T-cell (primary cell): ENCODE data around the gene BEAN1. TPM values are rescaled to one million over a fixed set of nuclear protein-coding genes. Genes with fewer than 3 reads are reported as not detected.

Experiments used
- ATAC-seq, 4 experiments: fragments of 200-7000 bp in 3 of 4; fragments of 150-1000 bp in 1 of 4; cut with Tn5 transposase; replicated peaks in 1 of 4; 1 replicate in 3 of 4; 2 replicates in 1 of 4; pipeline ENCODE4 v1.10.0; 2021; ENCODE audit warnings: moderate library complexity in 3 of 4, mild to moderate bottlenecking in 2 of 4, moderate number of reproducible peaks in 1 of 4
- CTCF ChIA-PET, 2 donors: fragments of 300-600 bp; sonication (Branson Sonifier 250); formaldehyde crosslinking; loops; one replicate each; lab custom pipeline; 2022; ENCODE audit warnings: antibody characterized with exemption in 2 of 2; lab: Charles Lee
- POLR2A ChIA-PET, 2 donors: fragments of 300-600 bp; sonication (Branson Sonifier 250); formaldehyde crosslinking; loops; one replicate each; lab custom pipeline; 2022; ENCODE audit warnings: antibody characterized with exemption in 2 of 2; lab: Charles Lee
- DNase-seq, 35 experiments: peaks; one replicate each; pipeline versions ENCODE4 v3.0.0 to v3.0.0-alpha.2; 2013 to 2023
- H3K27ac ChIP-seq: one replicate; pipeline ENCODE4 v1.5.1; 2013; ENCODE audit warnings: low read length
- H3K27me3 ChIP-seq, 2 experiments: replicated peaks in 1 of 2; 1 replicate in 1 of 2; 2 replicates in 1 of 2; pipeline versions ENCODE4 v1.6.1 to v1.7.0; 2013; ENCODE audit warnings: low read length in 1 of 2, mixed read lengths in 1 of 2; ENCODE audit not compliant: control insufficient read depth in 2 of 2, insufficient read depth in 2 of 2; ENCODE audit errors: extremely low read depth in 1 of 2
- H3K36me3 ChIP-seq, 2 donors: 1 replicate in 1 of 2; 2 replicates in 1 of 2; pipeline versions ENCODE4 v1.6.1 to v1.7.0; 2013; ENCODE audit warnings: low read length in 1 of 2; ENCODE audit not compliant: control insufficient read depth in 2 of 2, insufficient read depth in 1 of 2; ENCODE audit errors: extremely low read depth in 1 of 2
- H3K4me1 ChIP-seq, 2 experiments: 1 replicate in 1 of 2; 2 replicates in 1 of 2; pipeline versions ENCODE4 v1.6.1 to v1.7.0; 2013; ENCODE audit warnings: low read length in 2 of 2, mixed read lengths in 1 of 2; ENCODE audit not compliant: insufficient read depth in 2 of 2, control insufficient read depth in 1 of 2; ENCODE audit errors: extremely low read depth in 1 of 2
- H3K4me3 ChIP-seq, 2 donors: 1 replicate in 1 of 2; 2 replicates in 1 of 2; pipeline versions ENCODE4 v1.5.1 to v1.7.0; 2013; ENCODE audit warnings: mild to moderate bottlenecking in 2 of 2, low read length in 1 of 2, moderate library complexity in 1 of 2; ENCODE audit not compliant: control insufficient read depth in 1 of 2; ENCODE audit errors: extremely low read depth in 1 of 2
- H3K9me3 ChIP-seq: 2 replicates; pipeline ENCODE4 v1.7.0; 2013
- H3K27ac Mint-ChIP-seq, 2 donors: one replicate each; pipeline ENCODE4 v1.8.0; 2020 to 2021; ENCODE audit warnings: mild to moderate bottlenecking in 2 of 2, mixed read lengths in 2 of 2
- H3K27me3 Mint-ChIP-seq, 2 donors: one replicate each; pipeline ENCODE4 v1.8.0; 2021 to 2022; ENCODE audit warnings: mixed read lengths in 2 of 2
- H3K36me3 Mint-ChIP-seq: one replicate; pipeline ENCODE4 v1.8.0; 2021; ENCODE audit warnings: mixed read lengths
- H3K4me1 Mint-ChIP-seq, 3 donors: one replicate each; pipeline ENCODE4 v1.8.0; 2020 to 2022; ENCODE audit warnings: mixed read lengths in 3 of 3, mild to moderate bottlenecking in 1 of 3
- H3K4me3 Mint-ChIP-seq, 3 donors: one replicate each; pipeline ENCODE4 v1.8.0; 2020 to 2022; ENCODE audit warnings: mild to moderate bottlenecking in 3 of 3, mixed read lengths in 3 of 3, moderate library complexity in 3 of 3
- H3K9me3 Mint-ChIP-seq, 3 donors: one replicate each; pipeline ENCODE4 v1.8.0; 2020 to 2022; ENCODE audit warnings: mixed read lengths in 3 of 3
- WGBS: methylation state at CpG from one replicate; pipeline ENCODE4 v1.1.5; 2013; ENCODE audit warnings: missing lambda C conversion rate; ENCODE audit not compliant: insufficient coverage; 5-methylcytosine and 5-hydroxymethylcytosine counted together
- total RNA-seq, 35 experiments: library from RNA in 6 of 35; stranded (reverse) in 6 of 35; fragments of 120-200 nt in 1 of 35; gene quantifications; one replicate each; pipeline versions ENCODE4 v1.2.1 to v1.2.4 and lab custom pipeline; 2013 to 2026

BEAN1 gene
- total RNA-seq, 5 donors from 2014 or later (not counting 1 experiment from before 2014, with no cell fraction given): not detected

GRCh38 chr16:66487580-66488275 is 60.6 kb downstream of the BEAN1 start:
- Histone ChIP-seq H3K36me3 (no peaks in the 10 kb centered on the region), H3K9me3 (no peaks in the 10 kb centered on the region), H3K27me3 (peaks cover 0 to 7% of the 10 kb centered on the region in 2 experiments), H3K4me1 (peaks cover 0 to 11% of the 10 kb centered on the region in 2 experiments), H3K27ac (no peak overlapping the region), H3K4me3 (no peak overlapping the region)
- peaks cover 10 to 15% (median 11%) of the 10 kb centered on the region in 3 donors for H3K4me1 Mint-ChIP-seq
- CTCF ChIA-PET: interaction anchor here (0.6 to 1.4 kb wide), 3 partner anchors 11 to 180 kb away, joined by 4 to 7 read pairs (median 5); no protein-coding TSS in a partner anchor
- no peaks in the 10 kb centered on the region for H3K27me3 Mint-ChIP-seq
- no peak overlapping the region for H3K27ac Mint-ChIP-seq
- no peak overlapping the region for H3K4me3 Mint-ChIP-seq
- no peaks in the 10 kb centered on the region for H3K36me3 Mint-ChIP-seq
- 60% methylated on average over 1 of the region's 5 CpGs for WGBS
- ATAC-seq: no peak
- H3K9me3 Mint-ChIP-seq: no peaks in the 10 kb centered on the region
- peak in 1 of 35 experiments; percentile 7 for DNase-seq
- POLR2A ChIA-PET: no interaction called here

GRCh38 chr16:66488505-66488904 is 61.4 kb downstream of the BEAN1 start:
- ATAC-seq (no peak), DNase-seq (no peak)
- H3K4me3 ChIP-seq: no peak overlapping the region
- Mint-ChIP-seq H3K4me1 (peaks cover 7 to 9% (median 8%) of the 10 kb centered on the region in 3 donors), H3K36me3 (no peaks in the 10 kb centered on the region), H3K27me3 (no peaks in the 10 kb centered on the region), H3K9me3 (no peaks in the 10 kb centered on the region), H3K27ac (no peak overlapping the region), H3K4me3 (no peak overlapping the region)
- ChIA-PET CTCF (interaction anchor here (0.6 to 1.4 kb wide), 3 partner anchors 12 to 179 kb away, joined by 4 to 7 read pairs (median 5); no protein-coding TSS in a partner anchor), POLR2A (no interaction called here)
- peaks cover 0 to 9% of the 10 kb centered on the region in 2 experiments for H3K4me1 ChIP-seq
- no peaks in the 10 kb centered on the region for H3K9me3 ChIP-seq
- no CpG with 5 or more reads among the region's 1 CpG for WGBS
- peaks cover 0 to 7% of the 10 kb centered on the region in 2 experiments for H3K27me3 ChIP-seq
- H3K27ac ChIP-seq: no peak overlapping the region
- no peaks in the 10 kb centered on the region for H3K36me3 ChIP-seq

- no peaks in the 10 kb centered on the region for H3K36me3 ChIP-seq
These were observed 62.3 kb downstream of the BEAN1 start for GRCh38 chr16:66489385-66489784.

GRCh38 chr16:66489818-66490217 is 62.7 kb downstream of the BEAN1 start:
- Mint-ChIP-seq H3K27me3 (no peaks in the 10 kb centered on the region), H3K9me3 (no peaks in the 10 kb centered on the region), H3K27ac (no peak overlapping the region), H3K36me3 (no peaks in the 10 kb centered on the region), H3K4me3 (no peak overlapping the region), H3K4me1 (no peaks in the 10 kb centered on the region)
- Histone ChIP-seq H3K4me1 (no peaks in the 10 kb centered on the region), H3K27ac (no peak overlapping the region), H3K9me3 (no peaks in the 10 kb centered on the region), H3K4me3 (no peak overlapping the region), H3K36me3 (no peaks in the 10 kb centered on the region), H3K27me3 (no peaks in the 10 kb centered on the region)
- no peak for ATAC-seq
- WGBS: 91% methylated on average over 5 of the region's 5 CpGs
- POLR2A ChIA-PET: no interaction called here
- no peak for DNase-seq
- CTCF ChIA-PET: no interaction called here

More at GRCh38 chr16:66489385-66489784, 62.3 kb downstream of the BEAN1 start:
- H3K4me3 Mint-ChIP-seq: no peak overlapping the region
- peaks cover 0 to under 1% (median 0%) of the 10 kb centered on the region in 3 donors for H3K4me1 Mint-ChIP-seq
- ChIA-PET POLR2A (no interaction called here), CTCF (no interaction called here)
- DNase-seq: no peak
- no peak overlapping the region for H3K27ac Mint-ChIP-seq
- H3K4me1 ChIP-seq: peaks cover 0 to under 1% of the 10 kb centered on the region in 2 experiments
- H3K27me3 Mint-ChIP-seq: no peaks in the 10 kb centered on the region
- no peaks in the 10 kb centered on the region for H3K9me3 ChIP-seq
- H3K9me3 Mint-ChIP-seq: no peaks in the 10 kb centered on the region
- H3K4me3 ChIP-seq: no peak overlapping the region
- ATAC-seq: no peak
- no peak overlapping the region for H3K27ac ChIP-seq
- peaks cover 0 to 3% of the 10 kb centered on the region in 2 experiments for H3K27me3 ChIP-seq
- no peaks in the 10 kb centered on the region for H3K36me3 Mint-ChIP-seq
- WGBS: 67% methylated on average over 2 of the region's 2 CpGs

GRCh38 chr16:66490774-66491715 is 64.0 kb downstream of the BEAN1 start:
- ATAC-seq: no peak
- Mint-ChIP-seq H3K36me3 (no peaks in the 10 kb centered on the region), H3K4me1 (no peaks in the 10 kb centered on the region), H3K27me3 (no peaks in the 10 kb centered on the region), H3K27ac (no peak overlapping the region), H3K9me3 (no peaks in the 10 kb centered on the region), H3K4me3 (no peak overlapping the region)
- no peak overlapping the region for H3K27ac ChIP-seq
- H3K36me3 ChIP-seq: no peaks in the 10 kb centered on the region
- H3K9me3 ChIP-seq: no peaks in the 10 kb centered on the region
- peaks cover 0 to 2% of the 10 kb centered on the region in 2 experiments for H3K27me3 ChIP-seq
- no peaks in the 10 kb centered on the region for H3K4me1 ChIP-seq
- H3K4me3 ChIP-seq: no peak overlapping the region
- CTCF ChIA-PET: no interaction called here
- 66% methylated on average over 3 of the region's 8 CpGs for WGBS
- POLR2A ChIA-PET: no interaction called here
- DNase-seq: no peak

GRCh38 chr16:66491716-66492064 is 64.6 kb downstream of the BEAN1 start:
- Mint-ChIP-seq H3K9me3 (no peaks in the 10 kb centered on the region), H3K36me3 (no peaks in the 10 kb centered on the region), H3K4me3 (no peak overlapping the region), H3K27ac (no peak overlapping the region), H3K4me1 (no peaks in the 10 kb centered on the region), H3K27me3 (no peaks in the 10 kb centered on the region)
- no peaks in the 10 kb centered on the region for H3K9me3 ChIP-seq
- H3K27ac ChIP-seq: no peak overlapping the region
- DNase-seq (no peak), ATAC-seq (no peak)
- ChIA-PET CTCF (interaction anchor here in 1 of 2 donors (0.6 kb wide), 1 partner anchor 694 kb away, joined by 3 read pairs; no protein-coding TSS in a partner anchor), POLR2A (no interaction called here)
- WGBS: 97% methylated on average over 6 of the region's 7 CpGs
- H3K4me3 ChIP-seq: no peak overlapping the region
- no peaks in the 10 kb centered on the region for H3K4me1 ChIP-seq
- no peaks in the 10 kb centered on the region for H3K36me3 ChIP-seq
- peaks cover 0 to 2% of the 10 kb centered on the region in 2 experiments for H3K27me3 ChIP-seq
